ENCODE data around the gene METTL2B. TPM values are rescaled to one million over a fixed set of nuclear protein-coding genes. Genes with fewer than 3 reads are reported as not detected.

METTL2B gene
- total RNA-seq, 6 experiments from 2014 or later, result 25.5 to 33.6 (median 31.7) TPM

DNA sequence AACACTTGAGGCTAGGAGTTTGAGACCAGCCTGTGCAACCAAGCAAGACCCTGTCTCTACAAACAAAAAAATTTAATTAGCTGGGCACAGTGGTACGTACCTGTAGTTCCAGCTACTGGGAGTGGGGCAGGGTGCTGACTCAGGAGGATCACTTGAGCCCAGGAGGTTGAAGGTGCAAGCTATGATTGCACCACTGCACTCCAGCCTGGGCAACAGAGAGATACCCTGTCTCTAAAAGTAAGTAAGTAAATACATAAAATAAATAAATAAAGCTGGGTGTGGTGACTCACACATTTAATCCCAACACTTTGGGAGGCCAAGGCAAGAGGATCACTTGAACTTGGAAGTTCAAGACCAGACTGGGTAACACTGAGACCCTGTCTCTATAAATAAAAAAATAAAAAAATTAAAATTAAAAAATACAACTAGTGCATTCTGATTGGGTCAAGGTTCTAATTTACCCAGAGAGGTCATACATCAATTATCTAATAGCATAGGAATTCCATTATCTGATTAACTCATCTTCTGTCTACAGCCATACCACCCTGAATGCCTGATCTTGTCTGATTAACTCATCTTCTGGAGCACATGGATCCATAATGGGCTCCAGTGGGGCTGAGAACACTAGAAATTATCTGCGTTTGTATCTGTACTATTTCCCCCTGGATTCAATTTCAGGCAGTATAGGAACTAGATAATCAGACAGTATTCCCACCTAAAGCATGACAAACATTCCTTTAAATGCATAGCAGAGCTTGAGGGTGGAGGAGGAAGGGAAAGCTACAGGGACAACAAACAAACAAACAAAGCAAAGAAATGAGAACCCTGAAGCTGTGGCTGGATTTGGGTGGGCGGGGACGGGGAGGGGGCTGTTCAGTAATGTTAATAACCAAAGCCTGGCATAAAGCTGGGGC is 41.9 kb upstream of the METTL2B start:
- no peak overlapping the region for H3K4me3 Mint-ChIP-seq
- H3K27me3 Mint-ChIP-seq (ENCODE audit: insufficient read depth), result peaks cover 12% of the 10 kb centered on the region
- H3K4me1 Mint-ChIP-seq (ENCODE audit: low read depth), result 0 out of 2 replicates have a peak, but pooled peaks cover 2% of the 10 kb centered on the region
- H3K36me3 Mint-ChIP-seq (ENCODE audit: low read depth), result no peaks in the 10 kb centered on the region
- TF ChIP-seq, protein P1, sequence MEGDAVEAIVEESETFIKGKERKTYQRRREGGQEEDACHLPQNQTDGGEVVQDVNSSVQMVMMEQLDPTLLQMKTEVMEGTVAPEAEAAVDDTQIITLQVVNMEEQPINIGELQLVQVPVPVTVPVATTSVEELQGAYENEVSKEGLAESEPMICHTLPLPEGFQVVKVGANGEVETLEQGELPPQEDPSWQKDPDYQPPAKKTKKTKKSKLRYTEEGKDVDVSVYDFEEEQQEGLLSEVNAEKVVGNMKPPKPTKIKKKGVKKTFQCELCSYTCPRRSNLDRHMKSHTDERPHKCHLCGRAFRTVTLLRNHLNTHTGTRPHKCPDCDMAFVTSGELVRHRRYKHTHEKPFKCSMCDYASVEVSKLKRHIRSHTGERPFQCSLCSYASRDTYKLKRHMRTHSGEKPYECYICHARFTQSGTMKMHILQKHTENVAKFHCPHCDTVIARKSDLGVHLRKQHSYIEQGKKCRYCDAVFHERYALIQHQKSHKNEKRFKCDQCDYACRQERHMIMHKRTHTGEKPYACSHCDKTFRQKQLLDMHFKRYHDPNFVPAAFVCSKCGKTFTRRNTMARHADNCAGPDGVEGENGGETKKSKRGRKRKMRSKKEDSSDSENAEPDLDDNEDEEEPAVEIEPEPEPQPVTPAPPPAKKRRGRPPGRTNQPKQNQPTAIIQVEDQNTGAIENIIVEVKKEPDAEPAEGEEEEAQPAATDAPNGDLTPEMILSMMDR (IDR thresholded peaks at IDR 0.05), result no peak
- H3K9me3 Mint-ChIP-seq, result no peaks in the 10 kb centered on the region
- H3K27ac Mint-ChIP-seq, result no peak overlapping the region
- no peak for DNase-seq

DNA sequence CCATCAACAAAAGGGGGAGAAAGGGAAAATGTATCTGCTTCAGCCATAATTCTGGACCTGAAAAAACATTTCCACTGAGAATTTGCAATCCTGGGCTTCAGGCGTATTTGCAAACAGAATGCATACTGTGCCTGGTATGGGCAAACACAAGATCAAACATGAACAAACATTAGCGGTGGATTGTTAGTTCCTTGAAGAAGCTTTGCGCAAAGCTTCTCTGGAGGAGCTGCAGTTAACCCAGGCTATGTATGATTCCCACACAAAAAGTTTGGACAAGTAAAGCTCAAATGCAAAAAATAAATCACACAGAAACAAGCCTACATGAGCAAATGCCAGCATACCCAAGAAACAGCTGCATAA is 41.2 kb upstream of the METTL2B start:
- peaks cover 12% of the 10 kb centered on the region for H3K27me3 Mint-ChIP-seq (ENCODE audit: insufficient read depth)
- H3K27ac Mint-ChIP-seq, result no peak overlapping the region
- H3K4me1 Mint-ChIP-seq (ENCODE audit: low read depth), result no peaks in the 10 kb centered on the region
- TF ChIP-seq, protein P1 (IDR thresholded peaks at IDR 0.05), result no peak
- DNase-seq, result no peak
- no peak overlapping the region for H3K4me3 Mint-ChIP-seq
- H3K36me3 Mint-ChIP-seq (ENCODE audit: low read depth), result no peaks in the 10 kb centered on the region
- H3K9me3 Mint-ChIP-seq, result no peaks in the 10 kb centered on the region

DNA sequence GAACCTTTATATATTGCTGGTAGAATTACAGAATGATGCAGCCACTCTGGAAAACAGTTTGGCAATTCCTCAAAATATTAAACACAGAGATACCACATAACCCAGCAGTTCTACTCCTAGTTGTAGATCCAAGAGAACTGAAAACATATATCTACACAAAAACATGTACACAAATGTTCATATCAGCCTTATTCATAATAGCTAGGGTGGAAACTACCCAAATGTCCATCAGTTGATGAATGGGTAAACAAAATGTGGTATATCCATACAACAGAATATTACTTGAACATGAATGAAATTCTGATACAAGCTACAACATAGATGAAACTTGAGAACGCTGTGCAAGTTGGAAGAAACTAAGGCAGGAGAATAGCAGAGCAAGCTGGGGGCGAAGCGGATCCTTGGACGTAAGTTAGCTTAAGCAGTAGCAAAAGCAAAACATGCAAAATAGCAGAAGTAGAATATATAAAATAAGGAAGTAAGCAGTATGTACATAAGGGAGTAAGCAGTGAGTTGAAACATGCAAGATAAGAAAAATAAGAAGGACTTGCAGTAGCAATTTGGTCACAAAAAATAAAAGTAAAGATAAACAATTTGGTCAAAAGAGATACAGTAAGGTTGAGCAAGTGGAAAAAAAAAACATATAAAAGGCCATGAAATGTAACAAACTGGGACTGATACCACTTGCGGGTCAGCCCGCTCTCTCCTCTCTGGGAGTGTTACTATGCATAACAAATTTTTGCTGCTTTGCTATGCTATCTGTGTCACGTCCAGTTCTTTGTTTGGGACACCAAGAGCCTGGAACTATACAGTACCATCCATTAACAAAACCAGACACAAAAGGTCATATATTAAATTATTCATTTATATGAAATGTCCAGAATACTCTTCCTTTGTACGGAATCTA is 38.9 kb upstream of the METTL2B start:
- no peak overlapping the region for H3K4me3 Mint-ChIP-seq
- DNase-seq, result no peak
- H3K4me1 Mint-ChIP-seq (ENCODE audit: low read depth), result no peaks in the 10 kb centered on the region
- TF ChIP-seq, protein P1 (IDR thresholded peaks at IDR 0.05), result no peak
- no peak overlapping the region for H3K27ac Mint-ChIP-seq
- no peaks in the 10 kb centered on the region for H3K36me3 Mint-ChIP-seq (ENCODE audit: low read depth)
- peaks cover 12% of the 10 kb centered on the region for H3K27me3 Mint-ChIP-seq (ENCODE audit: insufficient read depth)
- H3K9me3 Mint-ChIP-seq, result no peaks in the 10 kb centered on the region

DNA sequence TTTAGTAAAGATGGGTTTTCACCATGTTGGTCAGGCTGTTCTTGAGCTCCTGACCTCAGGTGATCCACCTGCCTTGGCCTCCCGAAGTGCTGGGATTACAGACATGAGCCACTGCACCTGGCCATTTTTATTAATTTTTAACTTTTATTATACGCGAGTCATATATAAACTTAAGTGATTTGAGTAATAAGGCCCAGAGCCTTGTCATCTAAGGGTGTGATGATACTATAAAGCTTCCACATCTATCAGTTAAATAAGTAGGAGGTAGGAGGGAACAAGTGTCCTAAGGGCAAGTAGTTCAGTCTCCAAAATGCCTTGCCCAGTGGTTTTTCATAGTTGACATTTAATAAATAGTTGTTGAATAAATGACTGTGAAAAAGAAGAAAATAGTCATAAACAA is 34.2 kb upstream of the METTL2B start:
- Mint-ChIP-seq H3K27ac (no peak overlapping the region), H3K4me3 (no peak overlapping the region), H3K4me1 (ENCODE audit: low read depth) (no peaks in the 10 kb centered on the region), H3K36me3 (ENCODE audit: low read depth) (no peaks in the 10 kb centered on the region), H3K9me3 (no peaks in the 10 kb centered on the region), H3K27me3 (ENCODE audit: insufficient read depth) (peaks cover 11% of the 10 kb centered on the region)
- TF ChIP-seq, protein P1 (IDR thresholded peaks at IDR 0.05), result no peak
- DNase-seq, result no peak

DNA sequence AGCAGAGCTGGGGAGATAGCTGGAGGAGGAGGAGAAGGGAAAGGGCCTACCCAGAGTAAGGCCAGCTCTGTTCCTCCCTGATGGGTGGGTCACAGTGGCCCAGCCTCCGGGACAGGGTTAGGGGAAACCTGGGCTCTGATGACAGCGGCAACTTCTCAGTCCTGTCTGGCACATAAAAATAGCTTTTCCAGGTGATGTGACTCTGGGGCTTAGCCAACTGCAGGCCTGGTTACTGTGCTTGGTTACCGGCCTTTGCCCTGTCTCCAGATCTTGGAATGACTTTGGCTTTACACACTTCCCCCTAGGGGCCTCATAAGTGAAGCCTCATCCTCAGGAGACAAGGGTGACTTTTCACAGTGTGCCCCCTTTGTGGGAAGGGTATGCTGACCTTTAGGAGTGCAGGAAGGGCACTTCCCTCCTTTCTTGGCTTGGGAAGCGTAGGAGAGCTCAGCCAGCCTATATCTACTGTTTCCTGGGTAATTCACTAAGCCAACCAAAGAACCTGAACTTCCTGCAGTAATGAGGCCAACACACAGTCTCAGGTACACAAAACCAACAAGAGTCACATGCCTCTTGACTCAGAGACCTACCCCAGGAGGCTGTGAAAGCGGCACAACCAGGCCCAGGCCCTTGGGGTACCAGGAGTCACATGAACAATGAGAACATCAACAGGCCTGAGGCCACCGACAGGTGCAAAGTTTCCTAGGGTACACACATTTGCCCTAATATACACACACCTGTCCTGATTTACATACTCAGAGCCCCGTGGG is 32.5 kb upstream of the METTL2B start:
- no peaks in the 10 kb centered on the region for H3K9me3 Mint-ChIP-seq
- TF ChIP-seq, protein P1 (IDR thresholded peaks at IDR 0.05), result no peak
- no peaks in the 10 kb centered on the region for H3K36me3 Mint-ChIP-seq (ENCODE audit: low read depth)
- no peak overlapping the region for H3K27ac Mint-ChIP-seq
- DNase-seq, result no peak
- H3K4me3 Mint-ChIP-seq, result no peak overlapping the region
- no peaks in the 10 kb centered on the region for H3K4me1 Mint-ChIP-seq (ENCODE audit: low read depth)
- H3K27me3 Mint-ChIP-seq (ENCODE audit: insufficient read depth), result peaks cover 5% of the 10 kb centered on the region
